PC-3 (cell line): ENCODE data around the gene KCNQ1. TPM values are rescaled to one million over a fixed set of nuclear protein-coding genes. Genes with fewer than 3 reads are reported as not detected.

Experiments
- ATAC-seq: fragments of 200-7000 bp; cut with Tn5 transposase; 2 replicates; pipeline ENCODE4 v1.9.1; 2020; ENCODE audit warnings: mild to moderate bottlenecking, moderate library complexity
- BruUV-seq: library from RNA; stranded (reverse); fragments of 400-500 nt; replicated peaks from 2 replicates; lab custom pipeline; 2021; lab: Mats Ljungman, UMichigan
- CTCF ChIA-PET: fragments of 300-600 bp; sonication (Branson Sonifier 250); formaldehyde crosslinking; loops from one replicate; lab custom pipeline; 2022; ENCODE audit warnings: antibody characterized with exemption; lab: Charles Lee
- POLR2A ChIA-PET: fragments of 300-600 bp; sonication (Branson Sonifier 250); formaldehyde crosslinking; loops from one replicate; lab custom pipeline; 2022; ENCODE audit warnings: antibody characterized with exemption; ENCODE audit not compliant: unreplicated experiment; lab: Charles Lee
- DNase-seq: peaks from one replicate; pipeline ENCODE4 v3.0.0-alpha.2; 2015
- H2AFZ ChIP-seq: fragments of 300-600 bp; sonication (generic); 2 replicates; pipeline ENCODE4 v1.6.0; 2016; ENCODE audit warnings: antibody characterized with exemption, low read length
- H3F3A ChIP-seq: fragments of 300-600 bp; sonication (generic); one replicate; pipeline ENCODE4 v1.6.0; 2017; ENCODE audit warnings: antibody characterized with exemption, low read length, control low read depth, mild to moderate bottlenecking; ENCODE audit not compliant: unreplicated experiment
- H3K27ac ChIP-seq: fragments of 300-600 bp; sonication (generic); 2 replicates; pipeline ENCODE4 v1.5.1; 2016; ENCODE audit warnings: mild to moderate bottlenecking, low read length
- H3K27me3 ChIP-seq: fragments of 300-600 bp; sonication (generic); 2 replicates; pipeline ENCODE4 v1.6.1; 2016; ENCODE audit warnings: low read length, mixed read lengths
- H3K36me3 ChIP-seq: fragments of 300-600 bp; sonication (generic); 2 replicates; pipeline ENCODE4 v1.6.1; 2016; ENCODE audit warnings: low read depth, mixed run types, low read length, mixed read lengths
- H3K4me1 ChIP-seq: fragments of 300-600 bp; sonication (generic); 2 replicates; pipeline ENCODE4 v1.5.1; 2016; ENCODE audit warnings: low read length; ENCODE audit not compliant: insufficient read depth
- H3K4me2 ChIP-seq: fragments of 300-600 bp; sonication (generic); 2 replicates; pipeline ENCODE4 v1.6.0; 2016; ENCODE audit warnings: low read length
- H3K4me3 ChIP-seq: fragments of 300-600 bp; sonication (generic); 2 replicates; pipeline ENCODE4 v1.5.1; 2016; ENCODE audit warnings: mild to moderate bottlenecking, low read length, mixed read lengths
- H3K79me2 ChIP-seq: fragments of 300-600 bp; sonication (generic); 2 replicates; pipeline ENCODE4 v1.6.1; 2017; ENCODE audit warnings: low read length, mixed read lengths
- H3K9ac ChIP-seq: fragments of 300-600 bp; sonication (generic); 2 replicates; pipeline ENCODE4 v1.6.0; 2016; ENCODE audit warnings: mild to moderate bottlenecking, low read length
- H3K9me2 ChIP-seq: fragments of 300-600 bp; sonication (generic); replicated peaks from 2 replicates; pipeline ENCODE4 v1.6.1; 2016; ENCODE audit warnings: mixed run types, low read length, mixed read lengths
- H3K9me3 ChIP-seq: fragments of 300-600 bp; sonication (generic); 2 replicates; pipeline ENCODE4 v1.6.1; 2016; ENCODE audit warnings: low read length, mixed read lengths
- H4K20me1 ChIP-seq: fragments of 300-600 bp; sonication (generic); 2 replicates; pipeline ENCODE4 v1.6.1; 2016; ENCODE audit warnings: low read length, mixed read lengths
- EZH2 ChIP-seq: fragments of 300-600 bp; sonication (generic); IDR thresholded peaks from one replicate; pipeline ENCODE4 v1.6.1; 2017; ENCODE audit warnings: antibody characterized with exemption, mild to moderate bottlenecking, low read length; ENCODE audit not compliant: unreplicated experiment
- EZH2phosphoT487 ChIP-seq: fragments of 300-600 bp; sonication (generic); IDR thresholded peaks from 2 replicates; pipeline ENCODE4 v1.6.1; 2018; ENCODE audit warnings: mild to moderate bottlenecking, antibody characterized with exemption, low read length, borderline replicate concordance
- intact Hi-C: fragments of 100-400 bp; cut with micrococcal nuclease; formaldehyde crosslinking; loops from 2 replicates; pipeline ENCODE4 v1.9.0; 2023
- total RNA-seq: library from RNA; depleted of rRNA; stranded (reverse); fragments of >200 nt; gene quantifications from 2 replicates; pipeline ENCODE4 v1.2.3, GENCODE V29; 2014
- TF ChIP-seq, protein P1 (sequence below): fragments of 300-600 bp; sonication (generic); conservative IDR thresholded peaks from 2 replicates; pipeline ENCODE4 v1.5.1; 2017; ENCODE audit warnings: antibody characterized with exemption, low read depth, mild to moderate bottlenecking, low read length

The KCNQ1 gene
- total RNA-seq, 1 experiment from 2014 or later: 0.40 TPM

GRCh38 chr11:2887515-2888195 is 442.8 kb downstream of the KCNQ1 start:
- CTCF ChIA-PET: interaction anchor here (1.0 to 2.1 kb wide), 3 partner anchors 11 to 356 kb away, joined by 3 to 24 read pairs (median 4); no protein-coding TSS in a partner anchor
- TF ChIP-seq, protein P1, sequence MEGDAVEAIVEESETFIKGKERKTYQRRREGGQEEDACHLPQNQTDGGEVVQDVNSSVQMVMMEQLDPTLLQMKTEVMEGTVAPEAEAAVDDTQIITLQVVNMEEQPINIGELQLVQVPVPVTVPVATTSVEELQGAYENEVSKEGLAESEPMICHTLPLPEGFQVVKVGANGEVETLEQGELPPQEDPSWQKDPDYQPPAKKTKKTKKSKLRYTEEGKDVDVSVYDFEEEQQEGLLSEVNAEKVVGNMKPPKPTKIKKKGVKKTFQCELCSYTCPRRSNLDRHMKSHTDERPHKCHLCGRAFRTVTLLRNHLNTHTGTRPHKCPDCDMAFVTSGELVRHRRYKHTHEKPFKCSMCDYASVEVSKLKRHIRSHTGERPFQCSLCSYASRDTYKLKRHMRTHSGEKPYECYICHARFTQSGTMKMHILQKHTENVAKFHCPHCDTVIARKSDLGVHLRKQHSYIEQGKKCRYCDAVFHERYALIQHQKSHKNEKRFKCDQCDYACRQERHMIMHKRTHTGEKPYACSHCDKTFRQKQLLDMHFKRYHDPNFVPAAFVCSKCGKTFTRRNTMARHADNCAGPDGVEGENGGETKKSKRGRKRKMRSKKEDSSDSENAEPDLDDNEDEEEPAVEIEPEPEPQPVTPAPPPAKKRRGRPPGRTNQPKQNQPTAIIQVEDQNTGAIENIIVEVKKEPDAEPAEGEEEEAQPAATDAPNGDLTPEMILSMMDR: no peak
- no peak for TF ChIP-seq EZH2
- TF ChIP-seq EZH2phosphoT487: no peak
- Histone ChIP-seq H3K9me3 (no peaks in the 10 kb centered on the region), H3K9me2 (no peaks in the 10 kb centered on the region), H3K36me3 (no peaks in the 10 kb centered on the region), H2AFZ (no peak overlapping the region; the same call in 1 of the 2 replicates), H3K4me2 (no peak overlapping the region), H4K20me1 (no peaks in the 10 kb centered on the region), H3K27ac (no peak overlapping the region), H3K4me3 (no peak overlapping the region), H3K79me2 (no peaks in the 10 kb centered on the region), H3K4me1 (peaks cover 30% of the 10 kb centered on the region), H3K27me3 (no peaks in the 10 kb centered on the region), H3F3A (no peaks in the 10 kb centered on the region), H3K9ac (no peak overlapping the region)
- DNase-seq (no peak), ATAC-seq (no peak)
- intact Hi-C loops: loop anchor here (1.0 to 10.0 kb wide), 2 partner anchors 354 to 463 kb away; no protein-coding TSS in a partner anchor
- no TSS peak for BruUV-seq
- POLR2A ChIA-PET: no interaction called here

- no peaks in the 10 kb centered on the region for H3K9me3 ChIP-seq
- no peaks in the 10 kb centered on the region for H3K27me3 ChIP-seq
- H3K9ac ChIP-seq: no peak overlapping the region
- no peaks in the 10 kb centered on the region for H3F3A ChIP-seq
- ChIA-PET POLR2A (interaction anchor here (0.5 kb wide), 1 partner anchor 73 kb away, joined by 4 read pairs; no protein-coding TSS in a partner anchor), CTCF (interaction anchor here (1.0 to 2.1 kb wide), 2 partner anchors 10 to 355 kb away, joined by 3 to 24 read pairs; no protein-coding TSS in a partner anchor)
- H3K27ac ChIP-seq: no peak overlapping the region
- no peaks in the 10 kb centered on the region for H3K79me2 ChIP-seq
- no TSS peak for BruUV-seq
- DNase-seq (peak; percentile 90), ATAC-seq (peak; percentile 48)
- H3K4me2 ChIP-seq: 0 out of 2 replicates have a peak overlapping the region, but pooled peaks have one; percentile 30
- no peak overlapping the region for H3K4me3 ChIP-seq
- H2AFZ ChIP-seq: no peak overlapping the region
- no peaks in the 10 kb centered on the region for H3K9me2 ChIP-seq
- intact Hi-C loops: loop anchor here (1.0 to 10.0 kb wide), 2 partner anchors 355 to 464 kb away; no protein-coding TSS in a partner anchor
- no peaks in the 10 kb centered on the region for H3K36me3 ChIP-seq
- H4K20me1 ChIP-seq: no peaks in the 10 kb centered on the region
- peaks cover 33% of the 10 kb centered on the region for H3K4me1 ChIP-seq
- TF ChIP-seq, protein P1: peak; percentile 93
- TF ChIP-seq EZH2 (no peak), EZH2phosphoT487 (no peak)
Measured at GRCh38 chr11:2888266-2888968, 443.6 kb downstream of the KCNQ1 start.
